ENCODE measurements around the gene CCDC192. TPM values are rescaled to one million over a fixed set of nuclear protein-coding genes. Genes with fewer than 3 reads are reported as not detected.

Gene CCDC192
- total RNA-seq, 2 donors from 2014 or later = not detected

GRCh38 chr5:127804886-127805426 lies 101.8 kb downstream of the CCDC192 start:
- DNase-seq (ENCODE audit: low spot score) = no peak
- Histone ChIP-seq H3K36me3 (no peaks in the 10 kb centered on the region), H3K9me3 (no peaks in the 10 kb centered on the region), H3K27ac (no peak overlapping the region), H3K4me1 (ENCODE audit: control insufficient read depth in 1 of 2, low read depth in 2 of 2) (peaks cover 3 to 13% of the 10 kb centered on the region in 2 donors), H3K27me3 (replicated peaks; ENCODE audit: insufficient read depth) (no peaks in the 10 kb centered on the region), H3K4me3 (no peak overlapping the region)
- no peak for ATAC-seq (ENCODE audit: insufficient number of reproducible peaks, low FRiP score, low read depth)
- TF ChIP-seq, protein P1, sequence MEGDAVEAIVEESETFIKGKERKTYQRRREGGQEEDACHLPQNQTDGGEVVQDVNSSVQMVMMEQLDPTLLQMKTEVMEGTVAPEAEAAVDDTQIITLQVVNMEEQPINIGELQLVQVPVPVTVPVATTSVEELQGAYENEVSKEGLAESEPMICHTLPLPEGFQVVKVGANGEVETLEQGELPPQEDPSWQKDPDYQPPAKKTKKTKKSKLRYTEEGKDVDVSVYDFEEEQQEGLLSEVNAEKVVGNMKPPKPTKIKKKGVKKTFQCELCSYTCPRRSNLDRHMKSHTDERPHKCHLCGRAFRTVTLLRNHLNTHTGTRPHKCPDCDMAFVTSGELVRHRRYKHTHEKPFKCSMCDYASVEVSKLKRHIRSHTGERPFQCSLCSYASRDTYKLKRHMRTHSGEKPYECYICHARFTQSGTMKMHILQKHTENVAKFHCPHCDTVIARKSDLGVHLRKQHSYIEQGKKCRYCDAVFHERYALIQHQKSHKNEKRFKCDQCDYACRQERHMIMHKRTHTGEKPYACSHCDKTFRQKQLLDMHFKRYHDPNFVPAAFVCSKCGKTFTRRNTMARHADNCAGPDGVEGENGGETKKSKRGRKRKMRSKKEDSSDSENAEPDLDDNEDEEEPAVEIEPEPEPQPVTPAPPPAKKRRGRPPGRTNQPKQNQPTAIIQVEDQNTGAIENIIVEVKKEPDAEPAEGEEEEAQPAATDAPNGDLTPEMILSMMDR (IDR thresholded peaks at IDR 0.05) = no peak

GRCh38 chr5:127805448-127805847 lies 102.3 kb downstream of the CCDC192 start:
- Histone ChIP-seq H3K4me3 (no peak overlapping the region), H3K27ac (no peak overlapping the region), H3K4me1 (ENCODE audit: control insufficient read depth in 1 of 2, low read depth in 2 of 2) (peaks cover 3 to 13% of the 10 kb centered on the region in 2 donors), H3K27me3 (replicated peaks; ENCODE audit: insufficient read depth) (no peaks in the 10 kb centered on the region), H3K36me3 (no peaks in the 10 kb centered on the region), H3K9me3 (no peaks in the 10 kb centered on the region)
- DNase-seq (ENCODE audit: low spot score) = no peak
- TF ChIP-seq, protein P1 (IDR thresholded peaks at IDR 0.05) = no peak
- ATAC-seq (ENCODE audit: insufficient number of reproducible peaks, low FRiP score, low read depth) = no peak

- Histone ChIP-seq H3K36me3 (no peaks in the 10 kb centered on the region), H3K27ac (no peak overlapping the region), H3K9me3 (no peaks in the 10 kb centered on the region), H3K4me1 (ENCODE audit: control insufficient read depth in 1 of 2, low read depth in 2 of 2) (peaks cover 3 to 10% of the 10 kb centered on the region in 2 donors), H3K27me3 (replicated peaks; ENCODE audit: insufficient read depth) (no peaks in the 10 kb centered on the region), H3K4me3 (no peak overlapping the region)
- ATAC-seq (ENCODE audit: insufficient number of reproducible peaks, low FRiP score, low read depth) = no peak
- TF ChIP-seq, protein P1 (IDR thresholded peaks at IDR 0.05) = no peak
- DNase-seq (ENCODE audit: low spot score) = no peak
Measured at GRCh38 chr5:127806776-127807175, 103.6 kb downstream of the CCDC192 start.

GRCh38 chr5:127809533-127809932 lies 106.3 kb downstream of the CCDC192 start:
- TF ChIP-seq, protein P1 (IDR thresholded peaks at IDR 0.05) = no peak
- Histone ChIP-seq H3K4me3 (no peak overlapping the region), H3K27ac (no peak overlapping the region), H3K9me3 (no peaks in the 10 kb centered on the region), H3K27me3 (replicated peaks; ENCODE audit: insufficient read depth) (no peaks in the 10 kb centered on the region), H3K4me1 (ENCODE audit: control insufficient read depth in 1 of 2, low read depth in 2 of 2) (peaks cover 6 to 13% of the 10 kb centered on the region in 2 donors), H3K36me3 (no peaks in the 10 kb centered on the region)
- no peak for DNase-seq (ENCODE audit: low spot score)
- ATAC-seq (ENCODE audit: insufficient number of reproducible peaks, low FRiP score, low read depth) = no peak

DNA sequence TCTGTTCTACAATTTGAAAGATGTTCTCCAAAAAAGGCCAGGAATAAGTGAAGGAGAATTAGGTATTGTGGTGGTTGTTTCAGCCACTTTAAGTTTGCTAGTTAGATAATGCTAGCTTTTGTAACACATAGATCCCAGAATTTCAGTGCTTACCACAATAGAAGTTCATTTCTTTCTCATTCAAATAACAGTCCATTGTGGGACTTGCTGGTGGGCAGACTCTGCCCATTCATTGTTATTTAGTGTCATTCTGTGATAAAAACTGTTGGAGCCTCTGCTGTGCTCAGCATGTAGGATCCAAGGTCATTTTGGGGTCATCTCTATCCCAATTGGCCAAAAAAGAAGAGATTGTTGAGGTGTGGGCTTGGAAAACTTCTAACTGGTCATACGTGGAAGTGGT lies 106.8 kb downstream of the CCDC192 start:
- TF ChIP-seq, protein P1 (IDR thresholded peaks at IDR 0.05) = no peak
- H3K4me3 ChIP-seq = no peak overlapping the region
- DNase-seq (ENCODE audit: low spot score) = no peak
- no peaks in the 10 kb centered on the region for H3K9me3 ChIP-seq
- H3K27me3 ChIP-seq (replicated peaks; ENCODE audit: insufficient read depth) = no peaks in the 10 kb centered on the region
- no peak for ATAC-seq (ENCODE audit: insufficient number of reproducible peaks, low FRiP score, low read depth)
- H3K27ac ChIP-seq = no peak overlapping the region
- H3K4me1 ChIP-seq (ENCODE audit: control insufficient read depth in 1 of 2, low read depth in 2 of 2) = peaks cover 6 to 16% of the 10 kb centered on the region in 2 donors
- no peaks in the 10 kb centered on the region for H3K36me3 ChIP-seq
